HG02610 (cell line): ENCODE results near the gene ERN2.
A peak's percentile ranks its signal among the peaks of the same experiment; 100 is the strongest.

ENCODE experiments used
- ATAC-seq: cut with Tn5 transposase; IDR thresholded peaks from one replicate; pipeline ENCODE4 v1.9.1; 2021; ENCODE audit warnings: mild to moderate bottlenecking, moderate library complexity; ENCODE audit not compliant: unreplicated experiment

The ERN2 gene

DNA sequence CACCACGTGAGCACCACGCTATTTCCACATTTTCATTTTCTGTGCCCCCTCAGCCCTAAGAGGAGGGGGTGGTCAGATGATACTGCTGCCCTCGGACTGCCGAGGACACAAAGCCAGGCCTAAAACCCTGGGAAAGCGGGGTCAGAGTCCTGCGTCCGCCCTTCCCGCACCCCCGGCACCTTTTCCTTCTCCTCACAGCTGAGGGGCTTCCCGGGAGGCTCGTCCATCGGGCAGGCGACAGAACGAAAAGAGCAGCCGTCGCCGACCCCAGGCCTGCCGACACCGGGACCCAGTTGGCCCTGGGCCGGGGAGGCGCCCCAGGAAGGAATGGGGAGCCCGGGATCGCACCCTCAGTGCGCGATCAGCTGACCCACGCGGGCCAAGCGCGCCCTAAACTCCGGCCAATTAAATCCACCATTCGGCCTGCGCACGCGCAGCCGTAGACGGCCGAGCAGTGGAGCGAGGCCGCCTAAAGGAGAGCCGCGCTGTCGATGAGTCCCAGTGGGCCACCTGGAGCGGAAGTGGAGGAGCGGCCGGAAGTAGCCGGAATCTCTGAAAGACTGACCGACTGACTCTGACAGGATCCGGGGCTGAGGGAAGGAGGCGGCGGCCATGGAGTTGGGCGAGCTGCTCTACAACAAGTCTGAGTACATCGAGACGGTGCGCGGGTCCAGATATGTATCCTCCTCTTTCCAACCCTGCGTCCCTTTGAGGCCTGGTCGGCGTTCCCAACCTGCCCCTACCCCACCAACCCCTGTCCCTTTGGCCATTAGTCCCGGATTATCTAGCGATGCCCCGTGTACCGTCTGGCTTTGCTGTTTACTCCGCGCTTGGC, 71.9 kb downstream of the ERN2 start, which contains the start of the genes DCTN5 and PALB2:
Gene DCTN5 (plus strand): TSS at position 536 of the 835 bp plus-strand sequence. CDS start 77 bp downstream, at position 613.
Gene PALB2 (minus strand): TSS at position 380 of the 835 bp plus-strand sequence. CDS start 153 bp downstream, at position 227.
- ATAC-seq: peak; percentile 98

DNA sequence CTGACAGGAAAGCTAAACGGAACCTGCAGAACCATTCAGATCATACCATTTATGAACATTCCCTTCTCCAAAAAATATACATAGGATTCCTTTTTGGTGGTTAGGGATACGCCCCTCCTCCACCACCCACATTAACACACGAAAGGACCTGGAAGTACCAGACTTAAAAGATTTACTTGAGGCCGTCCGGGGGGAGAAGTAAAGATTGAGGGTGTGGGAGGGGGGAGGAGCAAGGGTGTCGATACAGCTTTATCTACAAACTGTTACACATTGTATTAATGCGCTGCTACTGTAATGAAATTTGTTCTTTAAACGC, 72.4 kb downstream of the ERN2 start:
- no peak for ATAC-seq
